HG03460 (cell line): ENCODE data around the gene VIM.

Experiments used
- ATAC-seq: cut with Tn5 transposase; IDR thresholded peaks from one replicate; pipeline ENCODE4 v1.9.1; 2021; ENCODE audit not compliant: unreplicated experiment

The VIM gene

GRCh38 chr10:17209302-17209701, 18.7 kb upstream of the VIM start:
- no peak for ATAC-seq

GRCh38 chr10:17209881-17210280, 18.2 kb upstream of the VIM start:
- no peak for ATAC-seq

- ATAC-seq: no peak
These were observed 17.7 kb upstream of the VIM start for GRCh38 chr10:17210361-17210760.

- ATAC-seq: no peak
These were observed 15.2 kb upstream of the VIM start for GRCh38 chr10:17212802-17213221.

- no peak for ATAC-seq
These were observed 14.2 kb upstream of the VIM start for GRCh38 chr10:17213646-17214349.

GRCh38 chr10:17214526-17214925, 13.5 kb upstream of the VIM start:
- no peak for ATAC-seq

- ATAC-seq: no peak
These were observed 12.9 kb upstream of the VIM start for GRCh38 chr10:17214971-17215781.

- no peak for ATAC-seq
These were observed 12.3 kb upstream of the VIM start for GRCh38 chr10:17215782-17216122.

- peak; percentile 100 for ATAC-seq
These were observed 11.7 kb upstream of the VIM start for GRCh38 chr10:17216217-17216900.

GRCh38 chr10:17216901-17217395, 11.1 kb upstream of the VIM start:
- no peak for ATAC-seq

DNA sequence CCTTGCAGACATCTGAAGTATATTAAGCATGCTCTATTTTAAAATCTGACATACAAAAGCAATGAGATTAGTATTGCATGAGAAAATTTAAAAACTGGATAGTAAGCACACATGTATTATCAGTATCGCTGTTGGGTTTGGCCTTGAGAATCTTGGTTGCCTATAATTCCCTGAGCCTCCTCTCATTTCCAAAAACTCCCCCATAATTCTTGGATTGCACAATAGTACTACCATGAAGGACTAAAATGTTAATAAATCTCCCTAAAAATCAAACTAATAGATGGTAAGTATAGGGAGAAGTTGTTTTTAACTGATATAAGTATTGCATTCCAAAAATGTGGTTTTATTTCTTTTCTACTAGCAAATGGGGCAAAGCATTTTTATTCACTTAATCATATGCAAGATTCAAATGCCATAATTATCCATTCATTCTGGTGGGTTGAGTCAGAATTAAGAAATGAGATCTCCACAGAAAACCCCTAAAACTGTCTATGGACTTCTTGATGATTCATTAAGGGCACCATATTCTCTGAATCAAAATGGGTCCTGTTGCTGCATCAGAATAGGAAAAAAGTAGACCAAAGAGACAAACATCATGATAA, 10.3 kb upstream of the VIM start:
- ATAC-seq: no peak

DNA sequence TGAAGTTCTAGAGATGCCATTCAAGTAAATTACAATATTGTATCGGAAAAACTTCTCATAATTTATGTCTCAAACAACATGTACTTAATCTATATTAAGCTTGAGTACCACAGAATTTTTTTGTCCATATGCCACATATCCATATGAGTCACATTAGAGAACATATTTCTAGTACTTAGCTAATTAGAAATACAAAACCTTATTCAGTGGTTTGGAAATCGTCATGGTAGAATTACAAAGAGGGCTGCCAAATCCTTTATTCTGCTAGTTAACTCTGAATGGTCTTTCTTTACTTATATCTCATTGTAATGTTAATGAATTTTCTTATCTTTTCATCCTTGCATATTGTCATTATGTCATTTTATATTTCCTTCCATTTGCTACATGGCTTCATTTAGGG, 9.0 kb upstream of the VIM start:
- no peak for ATAC-seq

DNA sequence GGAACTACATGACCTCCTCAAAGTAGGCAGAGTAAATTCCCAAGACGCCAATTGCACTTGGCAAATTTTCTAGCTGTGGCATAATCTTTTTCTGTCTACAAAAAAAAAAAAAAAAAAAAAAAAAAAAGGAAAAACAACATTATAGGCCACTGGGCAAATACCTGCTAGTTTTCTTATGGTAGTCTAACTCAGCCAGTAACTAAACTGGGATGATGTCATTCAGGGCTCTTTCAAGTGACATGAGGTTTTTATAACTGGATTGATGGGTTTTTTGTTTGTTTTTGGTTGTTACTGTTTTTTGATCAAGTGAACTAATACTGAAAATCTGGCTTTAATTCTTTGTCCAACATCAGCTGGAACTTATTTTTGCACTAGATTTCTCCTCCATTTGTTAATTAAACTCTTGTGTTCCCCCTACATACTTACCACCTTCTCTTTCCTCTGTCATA, 7.4 kb upstream of the VIM start:
- ATAC-seq: no peak

GRCh38 chr10:17222329-17222728, 5.7 kb upstream of the VIM start:
- ATAC-seq: no peak

GRCh38 chr10:17225808-17226207, 2.2 kb upstream of the VIM start:
- ATAC-seq: no peak

DNA sequence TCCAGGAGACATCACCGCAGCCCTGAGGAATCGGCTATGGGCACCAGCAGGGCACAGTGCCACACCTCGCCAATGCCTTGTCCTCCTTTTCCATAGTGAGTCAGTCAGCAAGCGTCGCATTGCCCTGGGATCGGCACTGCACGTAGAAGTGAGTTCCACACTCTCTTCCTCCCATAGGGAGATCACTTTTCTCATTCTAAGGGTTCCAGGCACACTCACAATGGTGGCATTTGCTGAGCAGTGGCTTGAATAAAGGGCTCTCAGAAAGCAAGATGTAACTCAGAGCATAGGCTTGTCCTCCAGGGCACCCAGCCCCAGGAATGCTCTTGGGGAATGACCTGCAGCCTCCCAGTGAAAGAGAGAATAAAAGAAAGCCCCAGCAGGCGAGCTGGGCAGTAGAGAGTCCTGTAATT, 1.1 kb upstream of the VIM start:
- no peak for ATAC-seq

DNA sequence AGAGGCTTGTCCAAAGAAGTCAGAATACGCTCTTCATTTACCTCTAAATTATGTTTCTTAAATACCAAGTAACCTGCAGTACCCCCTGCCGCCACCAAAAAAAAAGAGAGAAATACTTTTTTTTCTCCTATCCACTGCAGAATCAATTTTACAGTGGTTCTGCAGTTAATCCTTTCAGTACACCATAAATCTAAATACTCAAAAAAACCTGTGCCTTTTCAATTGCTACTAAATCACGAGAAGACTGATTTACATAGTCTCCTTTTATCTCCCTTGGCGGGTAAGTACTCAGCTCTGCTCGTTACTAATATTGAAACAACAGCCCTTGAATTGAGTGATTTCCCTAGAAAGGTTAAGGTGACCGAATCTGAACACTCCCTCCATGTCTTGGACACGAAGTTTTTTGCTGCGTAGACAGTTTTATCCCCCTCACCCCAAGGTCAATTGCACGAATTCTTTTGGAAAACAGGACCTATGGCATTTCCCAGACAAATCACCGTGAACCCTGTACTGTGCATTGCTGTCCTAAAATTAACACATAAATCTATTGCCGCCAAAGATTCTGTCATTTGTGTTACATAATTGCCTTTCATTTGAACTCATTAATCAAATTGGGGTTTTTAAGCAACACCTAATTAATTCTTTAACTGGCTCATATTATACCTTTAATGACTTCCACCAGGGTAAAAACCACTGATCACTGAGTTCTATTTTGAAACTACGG, 512 bp upstream of the VIM start:
- ATAC-seq: peak; percentile 25

DNA sequence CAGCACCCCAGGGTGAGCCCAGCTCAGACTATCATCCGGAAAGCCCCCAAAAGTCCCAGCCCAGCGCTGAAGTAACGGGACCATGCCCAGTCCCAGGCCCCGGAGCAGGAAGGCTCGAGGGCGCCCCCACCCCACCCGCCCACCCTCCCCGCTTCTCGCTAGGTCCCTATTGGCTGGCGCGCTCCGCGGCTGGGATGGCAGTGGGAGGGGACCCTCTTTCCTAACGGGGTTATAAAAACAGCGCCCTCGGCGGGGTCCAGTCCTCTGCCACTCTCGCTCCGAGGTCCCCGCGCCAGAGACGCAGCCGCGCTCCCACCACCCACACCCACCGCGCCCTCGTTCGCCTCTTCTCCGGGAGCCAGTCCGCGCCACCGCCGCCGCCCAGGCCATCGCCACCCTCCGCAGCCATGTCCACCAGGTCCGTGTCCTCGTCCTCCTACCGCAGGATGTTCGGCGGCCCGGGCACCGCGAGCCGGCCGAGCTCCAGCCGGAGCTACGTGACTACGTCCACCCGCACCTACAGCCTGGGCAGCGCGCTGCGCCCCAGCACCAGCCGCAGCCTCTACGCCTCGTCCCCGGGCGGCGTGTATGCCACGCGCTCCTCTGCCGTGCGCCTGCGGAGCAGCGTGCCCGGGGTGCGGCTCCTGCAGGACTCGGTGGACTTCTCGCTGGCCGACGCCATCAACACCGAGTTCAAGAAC, 1.1 kb downstream of the VIM start:
- ATAC-seq: peak; percentile 24

GRCh38 chr10:17229717-17229966, 1.6 kb downstream of the VIM start:
- ATAC-seq: no peak

DNA sequence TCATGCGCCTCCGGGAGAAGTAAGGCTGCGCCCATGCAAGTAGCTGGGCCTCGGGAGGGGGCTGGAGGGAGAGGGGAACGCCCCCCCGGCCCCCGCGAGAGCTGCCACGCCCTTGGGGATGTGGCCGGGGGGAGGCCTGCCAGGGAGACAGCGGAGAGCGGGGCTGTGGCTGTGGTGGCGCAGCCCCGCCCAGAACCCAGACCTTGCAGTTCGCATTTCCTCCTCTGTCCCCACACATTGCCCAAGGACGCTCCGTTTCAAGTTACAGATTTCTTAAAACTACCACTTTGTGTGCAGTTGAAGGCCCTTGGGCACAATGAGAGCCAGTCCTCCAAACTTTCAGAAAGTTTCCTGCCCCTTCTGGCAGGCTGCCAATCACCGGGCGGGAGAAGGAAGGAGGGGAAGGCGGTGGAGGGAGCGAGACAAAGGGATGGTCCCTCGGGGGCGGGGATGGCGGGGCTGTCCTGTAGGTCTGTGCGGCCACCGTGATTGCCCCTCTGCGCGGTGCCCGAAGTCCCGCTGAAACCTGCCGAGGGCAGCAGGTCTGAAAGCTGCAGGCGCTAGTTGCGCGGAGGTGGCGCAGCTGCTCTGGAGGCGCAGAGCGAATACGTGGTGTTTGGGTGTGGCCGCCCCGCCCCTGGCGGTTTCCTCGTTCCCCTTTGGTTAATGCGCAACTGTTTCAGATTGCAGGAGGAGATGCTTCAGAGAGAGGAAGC, 2.1 kb downstream of the VIM start:
- peak; percentile 47 for ATAC-seq
